G401.6 (cell line): ENCODE measurements around the gene ITIH1.

Experiments used
- FAIRE-seq: peaks from 2 replicates; lab custom pipeline; 2012; peaks lifted over from hg19 to GRCh38; lab: Jason Lieb, UNC

The ITIH1 gene

GRCh38 chr3:52839892-52840545 is 62.6 kb downstream of the ITIH1 start:
- FAIRE-seq, result no peak

GRCh38 chr3:52841211-52841980 is 64.0 kb downstream of the ITIH1 start:
- FAIRE-seq, result no peak
